Activated T-cell treated with anti-CD3 and anti-CD28 coated beads, Interleukin-2, amount 50 U/mL, for 4 hours (primary cell): Measurements from ENCODE around the gene TMEM245. TPM values are rescaled to one million over a fixed set of nuclear protein-coding genes. Genes with fewer than 3 reads are reported as not detected.
"Not testable (repeated sequence)": the region's sequence is repeated elsewhere in the genome, so short reads cannot be mapped to it uniquely, and the experiment has no call there.

Source experiments
- ATAC-seq, 2 donors: fragments of 200-7000 bp; cut with Tn5 transposase; one replicate each; pipeline ENCODE4 v1.10.0; 2021
- DNase-seq: peaks from one replicate; pipeline ENCODE4 v3.0.0-alpha.2; 2020
- H3K27me3 Mint-ChIP-seq: one replicate; pipeline ENCODE4 v1.8.0; 2021; ENCODE audit warnings: low read depth, mixed read lengths
- H3K36me3 Mint-ChIP-seq: one replicate; pipeline ENCODE4 v1.8.0; 2022; ENCODE audit warnings: mixed read lengths; ENCODE audit not compliant: insufficient read depth
- H3K4me1 Mint-ChIP-seq: one replicate; pipeline ENCODE4 v1.8.0; 2021; ENCODE audit warnings: low read depth, mixed read lengths
- H3K4me3 Mint-ChIP-seq: one replicate; pipeline ENCODE4 v1.8.0; 2021; ENCODE audit warnings: mild to moderate bottlenecking, moderate library complexity, mixed read lengths
- H3K9me3 Mint-ChIP-seq: one replicate; pipeline ENCODE4 v1.8.0; 2021; ENCODE audit warnings: mixed read lengths
- total RNA-seq, 3 donors: library from RNA; stranded (reverse); gene quantifications; one replicate each; pipeline ENCODE4 v1.2.1, GENCODE V29; 2021

The TMEM245 gene
- total RNA-seq, 3 donors from 2014 or later: 18.7 to 19.6 (median 19.0) TPM

GRCh38 chr9:108972626-108973209 is 147.0 kb downstream of the TMEM245 start:
- ATAC-seq (no peak), DNase-seq (no peak)
- H3K4me1 Mint-ChIP-seq: no peaks in the 10 kb centered on the region
- H3K36me3 Mint-ChIP-seq: peaks cover 5% of the 10 kb centered on the region
- no peaks in the 10 kb centered on the region for H3K27me3 Mint-ChIP-seq
- no peak overlapping the region for H3K4me3 Mint-ChIP-seq
- H3K9me3 Mint-ChIP-seq: peaks cover 7% of the 10 kb centered on the region

- ATAC-seq: no peak
- H3K9me3 Mint-ChIP-seq: peaks cover 7% of the 10 kb centered on the region
Measured at GRCh38 chr9:108972186-108972585, 147.6 kb downstream of the TMEM245 start.

GRCh38 chr9:108971392-108971791 is 148.4 kb downstream of the TMEM245 start:
- not testable (repeated sequence) for H3K27me3 Mint-ChIP-seq, H3K4me3 Mint-ChIP-seq, DNase-seq, H3K4me1 Mint-ChIP-seq, H3K9me3 Mint-ChIP-seq, ATAC-seq, H3K36me3 Mint-ChIP-seq

More at GRCh38 chr9:108972186-108972585, 147.6 kb downstream of the TMEM245 start:
- H3K4me3 Mint-ChIP-seq: no peak overlapping the region
- H3K36me3 Mint-ChIP-seq: peaks cover 4% of the 10 kb centered on the region
- no peaks in the 10 kb centered on the region for H3K27me3 Mint-ChIP-seq
- no peak for DNase-seq
- no peaks in the 10 kb centered on the region for H3K4me1 Mint-ChIP-seq

GRCh38 chr9:108967916-108968315 is 151.8 kb downstream of the TMEM245 start:
- no peaks in the 10 kb centered on the region for H3K4me1 Mint-ChIP-seq
- H3K4me3 Mint-ChIP-seq: no peak overlapping the region
- peaks cover 7% of the 10 kb centered on the region for H3K9me3 Mint-ChIP-seq
- DNase-seq (no peak), ATAC-seq (no peak)
- H3K36me3 Mint-ChIP-seq: peaks cover 4% of the 10 kb centered on the region
- H3K27me3 Mint-ChIP-seq: no peaks in the 10 kb centered on the region

Other genes starting within 250 kb of the TMEM245 start
- gene ELP1, start 185.8 kb downstream of the TMEM245 start, total RNA-seq: 10 to 100 TPM; 30.1 to 33.2 (median 32.8) TPM
- 10 to 100 TPM; 14.9 to 17.1 (median 16.6) TPM for gene ABITRAM, start 185.5 kb downstream of the TMEM245 start, total RNA-seq
- gene CTNNAL1, start 106.4 kb downstream of the TMEM245 start, total RNA-seq: 1 to 10 TPM; 5.0 to 7.4 (median 5.6) TPM
- under 1 TPM in 1 of 3 donors, not detected in 2; 0.10 TPM for gene FRRS1L, start 47.3 kb upstream of the TMEM245 start, total RNA-seq
- gene EPB41L4B, start 201.1 kb upstream of the TMEM245 start, total RNA-seq: under 1 TPM; 0.11 to 0.33 (median 0.24) TPM